Endothelial cell (in vitro differentiated cells): ENCODE measurements around the gene LARGE1. TPM values are rescaled to one million over a fixed set of nuclear protein-coding genes. Genes with fewer than 3 reads are reported as not detected.

Experiments
- DNase-seq: peaks from one replicate; pipeline ENCODE4 v3.0.0; 2021; ENCODE audit warnings: low spot score
- H3K27ac Mint-ChIP-seq: one replicate; pipeline ENCODE4 v1.8.0; 2021; ENCODE audit warnings: mixed read lengths, inconsistent platforms; ENCODE audit not compliant: unreplicated experiment
- H3K27me3 Mint-ChIP-seq: one replicate; pipeline ENCODE4 v1.8.0; 2021; ENCODE audit warnings: mild to moderate bottlenecking, moderate library complexity, mixed read lengths, inconsistent platforms; ENCODE audit not compliant: unreplicated experiment
- H3K36me3 Mint-ChIP-seq: one replicate; pipeline ENCODE4 v1.8.0; 2021; ENCODE audit warnings: mild to moderate bottlenecking, low read depth, mixed read lengths, inconsistent platforms; ENCODE audit not compliant: unreplicated experiment
- H3K4me1 Mint-ChIP-seq: one replicate; pipeline ENCODE4 v1.8.0; 2021; ENCODE audit warnings: mild to moderate bottlenecking, mixed read lengths, inconsistent platforms; ENCODE audit not compliant: unreplicated experiment
- H3K4me3 Mint-ChIP-seq: one replicate; pipeline ENCODE4 v1.8.0; 2021; ENCODE audit warnings: mild to moderate bottlenecking, mixed read lengths, inconsistent platforms; ENCODE audit not compliant: unreplicated experiment
- H3K9me3 Mint-ChIP-seq: one replicate; pipeline ENCODE4 v1.8.0; 2021; ENCODE audit warnings: mixed read lengths, inconsistent platforms; ENCODE audit not compliant: unreplicated experiment
- CTCF ChIP-seq: fragments of 200-600 bp; sonication (generic); IDR thresholded peaks from one replicate; pipeline ENCODE4 v1.5.0; 2021; ENCODE audit warnings: antibody characterized with exemption; ENCODE audit not compliant: unreplicated experiment
- total RNA-seq: library from RNA; stranded (reverse); fragmentation: NEBNext Ultra II Directional; extraction: Animal tissue kit (Norgen Biotek cat#: 25700); gene quantifications from one replicate; pipeline ENCODE4 v1.2.1, GENCODE V29; 2021; ENCODE audit not compliant: unreplicated experiment

Gene LARGE1
- total RNA-seq, 1 donor from 2014 or later: 25.4 TPM

- Mint-ChIP-seq H3K36me3 (no peaks in the 10 kb centered on the region), H3K27me3 (peaks cover 7% of the 10 kb centered on the region), H3K4me3 (no peak overlapping the region), H3K4me1 (no peaks in the 10 kb centered on the region), H3K9me3 (no peaks in the 10 kb centered on the region), H3K27ac (no peak overlapping the region)
- TF ChIP-seq CTCF: peak; percentile 92
- peak; percentile 85 for DNase-seq
These were observed 340.7 kb downstream of the LARGE1 start for GRCh38 chr22:33579448-33580093.

GRCh38 chr22:33578752-33579151 lies 341.5 kb downstream of the LARGE1 start:
- DNase-seq: no peak
- Mint-ChIP-seq H3K4me3 (no peak overlapping the region), H3K27ac (no peak overlapping the region), H3K36me3 (no peaks in the 10 kb centered on the region), H3K9me3 (no peaks in the 10 kb centered on the region), H3K27me3 (peaks cover 3% of the 10 kb centered on the region), H3K4me1 (no peaks in the 10 kb centered on the region)
- no peak for TF ChIP-seq CTCF

GRCh38 chr22:33577862-33578411 lies 342.3 kb downstream of the LARGE1 start:
- Mint-ChIP-seq H3K4me3 (no peak overlapping the region), H3K4me1 (no peaks in the 10 kb centered on the region), H3K27me3 (peaks cover 3% of the 10 kb centered on the region), H3K36me3 (no peaks in the 10 kb centered on the region), H3K27ac (no peak overlapping the region), H3K9me3 (no peaks in the 10 kb centered on the region)
- TF ChIP-seq CTCF: no peak
- no peak for DNase-seq

- TF ChIP-seq CTCF: no peak
These were observed 344.1 kb downstream of the LARGE1 start for GRCh38 chr22:33576205-33576604.

GRCh38 chr22:33575771-33576170 lies 344.5 kb downstream of the LARGE1 start:
- no peak for TF ChIP-seq CTCF
- H3K27ac Mint-ChIP-seq: no peak overlapping the region
- peaks cover 3% of the 10 kb centered on the region for H3K27me3 Mint-ChIP-seq
- no peaks in the 10 kb centered on the region for H3K9me3 Mint-ChIP-seq
- no peak for DNase-seq
- no peaks in the 10 kb centered on the region for H3K36me3 Mint-ChIP-seq
- H3K4me3 Mint-ChIP-seq: no peak overlapping the region
- H3K4me1 Mint-ChIP-seq: no peaks in the 10 kb centered on the region

More at GRCh38 chr22:33576205-33576604, 344.1 kb downstream of the LARGE1 start:
- Mint-ChIP-seq H3K4me1 (no peaks in the 10 kb centered on the region), H3K27me3 (peaks cover 3% of the 10 kb centered on the region), H3K36me3 (no peaks in the 10 kb centered on the region), H3K9me3 (no peaks in the 10 kb centered on the region), H3K27ac (no peak overlapping the region), H3K4me3 (no peak overlapping the region)
- DNase-seq: no peak
